ENCODE data around the gene CEP85.

GRCh38 chr1:26203642-26204318 is 30.2 kb upstream of the CEP85 start:
- TF ChIP-seq CTCF (IDR thresholded peaks at IDR 0.05; ENCODE audit: low read depth, low read length) = no peak
- no peak for TF ChIP-seq EZH2phosphoT487 (IDR thresholded peaks at IDR 0.05; ENCODE audit: low read depth)

All from OCI-LY3 (cell line).